ENCODE results near the gene DCP1B. TPM values are rescaled to one million over a fixed set of nuclear protein-coding genes. Genes with fewer than 3 reads are reported as not detected.

The DCP1B gene
- total RNA-seq, 1 donor from 2014 or later, result 25.5 TPM

GRCh38 chr12:1920971-1921370, 83.3 kb downstream of the DCP1B start:
- DNase-seq (ENCODE audit: low spot score), result no peak

- DNase-seq (ENCODE audit: low spot score), result no peak
These were observed 83.8 kb downstream of the DCP1B start for GRCh38 chr12:1920436-1920835.

DNA sequence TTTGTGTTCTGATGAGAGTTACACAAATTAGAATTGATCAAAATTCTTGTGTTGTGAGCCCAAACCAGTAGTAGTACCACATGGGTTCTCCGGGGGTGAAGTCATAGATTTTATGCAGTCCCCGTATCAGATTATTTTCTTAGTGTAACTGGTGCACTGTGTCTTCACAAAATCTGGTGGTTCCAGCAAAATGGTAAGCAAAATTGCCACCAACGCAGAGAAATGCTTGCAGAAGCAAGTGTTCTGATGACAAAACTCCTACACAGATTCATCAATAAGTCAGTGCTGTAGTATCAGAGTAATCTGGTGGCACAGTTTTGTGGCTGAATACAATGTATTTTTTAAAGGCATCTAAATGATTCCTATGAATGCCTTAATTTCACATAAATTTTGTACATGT, 84.5 kb downstream of the DCP1B start:
- no peak for DNase-seq (ENCODE audit: low spot score)

DNA sequence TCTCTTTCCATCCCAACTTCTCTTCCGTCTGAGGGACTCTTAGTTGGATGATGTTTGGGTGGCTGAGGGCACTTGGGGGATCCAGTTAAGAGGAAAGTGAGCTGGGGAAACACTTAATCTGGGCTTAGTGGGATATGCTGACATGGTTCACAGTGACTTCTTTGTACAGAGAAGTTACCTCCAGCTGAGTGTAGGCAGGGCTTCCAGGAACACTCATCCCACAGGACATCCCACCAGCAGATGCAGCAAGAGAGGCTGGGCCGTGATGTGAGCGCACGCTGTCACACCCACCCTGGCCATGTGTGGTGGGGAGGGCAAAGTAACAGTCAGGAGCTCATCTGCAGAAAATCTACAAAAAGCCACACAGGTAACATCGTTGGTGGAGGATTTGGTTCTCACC, 85.0 kb downstream of the DCP1B start:
- DNase-seq (ENCODE audit: low spot score), result peak; percentile 34

DNA sequence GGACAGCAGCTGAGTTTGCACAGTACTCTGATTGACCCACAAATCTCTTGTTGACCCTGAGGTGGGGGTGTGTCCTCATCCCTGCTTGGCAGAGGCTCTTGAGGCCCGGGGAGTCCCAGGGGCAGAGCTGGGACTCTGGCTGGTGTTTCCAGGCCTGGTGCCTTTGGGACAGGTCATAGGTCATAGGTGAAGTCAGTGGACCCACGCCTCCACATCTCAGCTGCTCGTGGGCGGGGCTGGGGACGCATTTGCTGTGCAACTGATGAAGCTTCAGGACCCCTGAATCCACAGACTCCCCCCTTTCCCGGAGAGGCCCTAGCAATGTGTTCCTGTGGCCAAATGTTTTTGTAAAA, 85.4 kb downstream of the DCP1B start:
- no peak for DNase-seq (ENCODE audit: low spot score)

- peak; percentile 85 for DNase-seq (ENCODE audit: low spot score)
These were observed 86.0 kb downstream of the DCP1B start, which contains the start of gene CACNA2D4 for GRCh38 chr12:1918081-1918883. Gene CACNA2D4 (minus strand): TSS chr12:1918652. CDS start chr12:1918473, 179 bp downstream.

GRCh38 chr12:1917172-1918070, 86.8 kb downstream of the DCP1B start:
- peak; percentile 56 for DNase-seq (ENCODE audit: low spot score)

- peak; percentile 83 for DNase-seq (ENCODE audit: low spot score)
These were observed 87.7 kb downstream of the DCP1B start for GRCh38 chr12:1916371-1917171.

- DNase-seq (ENCODE audit: low spot score), result no peak
These were observed 88.9 kb downstream of the DCP1B start for GRCh38 chr12:1915082-1915968.

- DNase-seq (ENCODE audit: low spot score), result no peak
These were observed 89.9 kb downstream of the DCP1B start for GRCh38 chr12:1914114-1914911.

DNA sequence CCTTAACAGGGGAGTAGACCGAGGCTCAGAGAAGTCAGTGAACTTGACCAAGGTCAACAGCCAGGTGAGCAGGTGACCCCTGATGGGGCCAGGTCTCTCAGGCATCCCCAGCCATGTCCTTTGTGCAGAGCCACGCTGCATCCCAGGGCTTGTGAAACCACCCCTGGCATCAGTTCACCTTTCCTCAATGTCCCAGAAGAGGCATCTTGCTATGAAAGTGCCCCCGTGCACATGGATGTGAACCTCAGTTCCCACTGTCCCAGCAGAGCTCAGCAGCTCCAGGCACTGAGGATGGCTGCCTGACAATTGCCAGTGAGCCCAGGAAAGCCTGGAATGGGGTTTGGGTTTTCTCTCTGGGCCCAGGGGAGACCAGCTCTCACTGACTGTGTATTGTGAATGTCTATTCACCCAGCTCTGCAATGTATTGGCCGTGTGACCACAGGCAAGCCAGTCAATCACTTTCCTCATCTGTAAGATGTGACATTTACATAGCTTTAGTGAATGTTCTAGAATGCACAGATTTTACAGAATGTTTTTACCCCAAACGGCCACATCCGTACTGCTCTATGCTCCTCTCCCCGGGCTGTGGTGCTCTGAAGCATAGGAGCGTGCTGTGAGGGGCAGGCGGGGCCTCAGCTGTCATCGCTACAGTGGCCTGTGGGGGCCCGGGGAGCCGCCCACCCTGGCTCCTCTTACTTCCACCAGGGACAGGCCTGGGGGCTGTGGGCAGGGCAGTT, 90.7 kb downstream of the DCP1B start:
- no peak for DNase-seq (ENCODE audit: low spot score)

GRCh38 chr12:1912580-1913376, 91.5 kb downstream of the DCP1B start:
- DNase-seq (ENCODE audit: low spot score), result no peak

DNA sequence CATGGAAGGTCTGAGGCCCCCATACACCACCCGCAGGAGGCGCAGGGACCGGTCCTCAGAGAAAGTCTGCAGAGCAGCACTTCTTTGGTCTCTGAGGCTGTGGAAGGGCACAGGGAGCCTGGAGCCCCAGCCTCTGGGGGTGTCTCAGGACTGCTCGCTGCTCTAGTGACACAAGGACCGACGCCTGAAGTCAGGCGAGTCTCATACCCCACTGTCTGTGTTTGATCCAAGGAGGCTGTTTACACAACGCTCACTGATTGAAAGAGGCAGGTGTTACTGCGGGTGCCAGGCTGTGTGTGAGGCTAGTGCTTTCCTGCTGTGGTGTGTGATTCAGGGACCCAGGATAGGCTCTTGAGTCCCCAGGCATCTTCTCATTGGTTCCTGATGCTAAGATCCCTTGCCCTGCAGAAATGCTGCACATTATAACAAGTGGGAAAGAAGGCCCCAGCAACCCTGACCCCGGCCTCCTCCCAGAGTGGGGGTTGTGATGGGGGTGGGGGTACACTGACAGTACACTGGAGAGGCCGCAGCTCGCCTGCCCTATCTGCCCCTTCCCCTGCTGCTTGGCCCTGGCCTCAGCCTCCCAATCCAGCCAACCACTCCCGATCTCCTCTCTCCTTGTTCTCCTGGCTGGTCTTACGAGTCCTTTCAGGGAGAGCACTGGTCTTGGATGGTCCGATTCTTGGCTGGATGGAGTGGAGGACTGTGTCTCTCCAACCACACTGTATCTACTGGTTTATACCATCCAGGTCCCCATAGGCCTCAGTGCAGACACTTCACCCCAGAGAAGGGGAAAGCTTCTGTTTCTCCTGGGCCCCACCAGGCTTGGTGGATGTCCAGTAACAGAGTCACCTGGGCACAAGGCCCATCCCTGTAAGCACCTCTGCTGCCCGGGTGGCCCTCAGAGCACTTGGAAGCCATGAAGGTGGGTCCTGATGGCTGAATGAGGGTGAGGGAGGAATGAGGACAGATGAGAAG, 92.4 kb downstream of the DCP1B start:
- no peak for DNase-seq (ENCODE audit: low spot score)

GRCh38 chr12:1910468-1910867, 93.8 kb downstream of the DCP1B start:
- no peak for DNase-seq (ENCODE audit: low spot score)

- DNase-seq (ENCODE audit: low spot score), result no peak
These were observed 95.5 kb downstream of the DCP1B start for GRCh38 chr12:1908758-1909157.

DNA sequence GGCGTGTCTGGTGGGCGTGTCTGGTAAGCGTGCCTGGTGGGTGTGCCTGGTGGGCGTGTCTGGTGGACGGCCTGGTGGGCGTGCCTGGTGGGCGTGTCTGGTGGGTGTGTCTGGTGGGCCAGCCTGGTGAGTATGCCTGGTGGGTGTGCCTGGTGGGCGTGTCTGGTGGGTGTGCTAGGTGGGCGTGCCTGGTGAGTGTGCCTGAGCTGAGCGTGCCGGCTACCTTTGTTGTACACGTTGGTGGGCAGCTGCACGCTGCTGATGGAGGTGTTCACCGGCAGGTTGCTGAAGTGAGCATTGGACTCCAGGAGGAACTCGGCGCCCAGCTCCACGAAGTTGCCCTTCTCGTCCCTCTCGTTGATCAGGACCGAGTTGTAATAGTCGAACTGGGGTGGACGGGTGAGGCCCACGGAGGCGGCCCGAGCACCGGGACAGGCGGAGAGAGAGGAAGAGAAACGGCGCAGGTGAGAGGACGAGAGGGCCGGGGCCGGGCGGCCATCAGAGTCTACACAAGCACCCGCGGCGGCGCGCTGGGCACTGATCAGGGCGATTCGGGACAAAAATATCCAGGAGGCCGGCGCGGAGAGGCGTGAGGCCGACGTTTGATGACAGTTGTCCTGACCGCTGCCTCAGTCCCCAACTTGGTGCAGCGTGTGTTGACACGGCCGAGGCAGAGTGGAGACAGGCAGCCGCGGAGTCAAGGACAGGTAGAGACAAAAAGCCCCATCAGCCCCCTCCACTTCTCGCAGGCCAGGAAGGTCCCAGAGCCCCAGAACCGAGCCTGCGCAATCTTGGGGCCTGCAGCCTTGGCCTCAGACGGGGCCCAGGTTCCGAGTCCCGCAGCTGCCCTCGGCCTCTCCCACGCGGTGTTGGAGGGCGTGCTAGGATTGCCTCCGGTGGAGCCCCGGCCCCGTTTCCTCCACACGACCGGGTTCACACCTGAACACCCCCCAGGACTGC, 96.3 kb downstream of the DCP1B start:
- no peak for DNase-seq (ENCODE audit: low spot score)
